Loucy (cell line): Measurements from ENCODE around the gene UNC50.

Source experiments
- CTCF ChIP-seq: fragments of 200-600 bp; sonication (generic); conservative IDR thresholded peaks from 2 replicates; pipeline ENCODE4 v1.5.1; 2014; ENCODE audit warnings: mild to moderate bottlenecking, antibody characterized with exemption, low read length
- EZH2phosphoT487 ChIP-seq: fragments of 200-600 bp; IDR thresholded peaks from 2 replicates; pipeline ENCODE4 v1.6.1; 2018; ENCODE audit warnings: antibody characterized with exemption, mild to moderate bottlenecking, moderate library complexity, borderline replicate concordance

GRCh38 chr2:98572211-98572610 lies 36.2 kb upstream of the UNC50 start:
- TF ChIP-seq CTCF (no peak), EZH2phosphoT487 (no peak)
